ENCODE results near the gene OR4D1. TPM values are rescaled to one million over a fixed set of nuclear protein-coding genes. Genes with fewer than 3 reads are reported as not detected.

Gene OR4D1
- total and polyA plus RNA-seq, 8 donors = 0.03 TPM; not detected in 7

GRCh38 chr17:58153671-58154070 is 5.5 kb downstream of the OR4D1 start:
- Histone ChIP-seq H3K27ac (no peak overlapping the region), H3K9me3 (no peaks in the 10 kb centered on the region), H3K36me3 (no peaks in the 10 kb centered on the region), H3K4me3 (no peak overlapping the region), H3K27me3 (peaks cover 0 to 68% (median 22%) of the 10 kb centered on the region in 3 donors), H3K4me1 (peaks cover 7 to 14% (median 11%) of the 10 kb centered on the region in 4 donors)
- intact Hi-C loops (cut with DNase I; ENCODE audit: low total_unique reads) = no loop called here
- TF ChIP-seq POLR2AphosphoS5 (IDR thresholded peaks at IDR 0.05) = no peak
- TF ChIP-seq EP300 (IDR thresholded peaks at IDR 0.05) = no peak
- TF ChIP-seq CTCF (IDR thresholded peaks at IDR 0.05) = no peak
- TF ChIP-seq POLR2A (IDR thresholded peaks at IDR 0.05) = no peak
- DNase-seq = no peak

GRCh38 chr17:58156839-58157803 is 8.9 kb downstream of the OR4D1 start:
- TF ChIP-seq EP300 (IDR thresholded peaks at IDR 0.05) (no peak), POLR2A (IDR thresholded peaks at IDR 0.05) (no peak), CTCF (IDR thresholded peaks at IDR 0.05) (no peak), POLR2AphosphoS5 (IDR thresholded peaks at IDR 0.05) (no peak)
- Histone ChIP-seq H3K27ac (no peak overlapping the region), H3K27me3 (peaks cover 0 to 65% (median 26%) of the 10 kb centered on the region in 3 donors), H3K4me1 (peaks cover 7 to 14% (median 11%) of the 10 kb centered on the region in 4 donors), H3K9me3 (no peaks in the 10 kb centered on the region), H3K36me3 (no peaks in the 10 kb centered on the region), H3K4me3 (peak overlapping the region; percentile 40 to 48 (median 45))
- intact Hi-C loops (cut with DNase I; ENCODE audit: low total_unique reads) = no loop called here
- 3 to 6% (median 5%) methylated on average over 37 to 65 of the region's 65 CpGs for WGBS, 5 donors
- peak in 1 of 2 donors; percentile 61 for DNase-seq

GRCh38 chr17:58158181-58158580 is 10.0 kb downstream of the OR4D1 start:
- TF ChIP-seq POLR2AphosphoS5 (IDR thresholded peaks at IDR 0.05) (no peak), EP300 (IDR thresholded peaks at IDR 0.05) (no peak), POLR2A (IDR thresholded peaks at IDR 0.05) (no peak), CTCF (IDR thresholded peaks at IDR 0.05) (no peak)
- H3K9me3 ChIP-seq = no peaks in the 10 kb centered on the region
- intact Hi-C loops (cut with DNase I; ENCODE audit: low total_unique reads) = no loop called here
- peaks cover 0 to 65% (median 26%) of the 10 kb centered on the region in 3 donors for H3K27me3 ChIP-seq
- H3K4me1 ChIP-seq = peaks cover 7 to 14% (median 11%) of the 10 kb centered on the region in 4 donors
- DNase-seq = no peak
- H3K36me3 ChIP-seq = no peaks in the 10 kb centered on the region
- H3K4me3 ChIP-seq = no peak overlapping the region
- WGBS, 5 donors = 64 to 80% (median 71%) methylated on average over 2 of the region's 2 CpGs
- H3K27ac ChIP-seq = no peak overlapping the region

GRCh38 chr17:58161566-58161965 is 13.4 kb downstream of the OR4D1 start:
- no peak for TF ChIP-seq EP300 (IDR thresholded peaks at IDR 0.05)
- no peak for TF ChIP-seq POLR2A (IDR thresholded peaks at IDR 0.05)
- TF ChIP-seq CTCF (IDR thresholded peaks at IDR 0.05) = no peak
- no peak for TF ChIP-seq POLR2AphosphoS5 (IDR thresholded peaks at IDR 0.05)
- intact Hi-C loops (cut with DNase I; ENCODE audit: low total_unique reads) = no loop called here
- Histone ChIP-seq H3K4me1 (peaks cover 7 to 12% (median 10%) of the 10 kb centered on the region in 4 donors), H3K4me3 (no peak overlapping the region), H3K27ac (no peak overlapping the region), H3K27me3 (peaks cover 0 to 60% (median 17%) of the 10 kb centered on the region in 3 donors), H3K9me3 (no peaks in the 10 kb centered on the region), H3K36me3 (no peaks in the 10 kb centered on the region)
- DNase-seq = no peak
- WGBS, 5 donors = 62 to 79% (median 75%) methylated on average over 3 of the region's 3 CpGs
